BE2C (cell line): ENCODE results near the gene OBI1.
A peak's percentile ranks its signal among the peaks of the same experiment; 100 is the strongest.

Experiments
- DNase-seq: peaks from one replicate; pipeline ENCODE4 v3.0.0-alpha.2; 2020
- H3K27me3 ChIP-seq: fragments of 250-450 bp; sonication (Bioruptor Pico); 2 replicates; pipeline ENCODE4 v1.5.1; 2020; ENCODE audit warnings: mild to moderate bottlenecking
- H3K36me3 ChIP-seq: fragments of 250-450 bp; sonication (Bioruptor Pico); 2 replicates; pipeline ENCODE4 v1.5.1; 2020; ENCODE audit warnings: mild to moderate bottlenecking
- H3K4me1 ChIP-seq: fragments of 250-450 bp; sonication (Bioruptor Pico); 2 replicates; pipeline ENCODE4 v1.5.1; 2020
- H3K4me3 ChIP-seq: 2 replicates; pipeline ENCODE4 v1.5.1; 2011; ENCODE audit warnings: low read depth, low read length
- H3K9me3 ChIP-seq: fragments of 250-450 bp; sonication (Bioruptor Pico); 2 replicates; pipeline ENCODE4 v1.5.1; 2020
- CTCF ChIP-seq: IDR thresholded peaks from 2 replicates; pipeline ENCODE4 v1.5.1; 2012; ENCODE audit warnings: mild to moderate bottlenecking, low read depth, low read length

Gene OBI1

GRCh38 chr13:78598966-78599644 is 59.9 kb downstream of the OBI1 start:
- H3K4me1 ChIP-seq: no peaks in the 10 kb centered on the region; the same call in 1 of the 2 replicates
- peaks cover 97% of the 10 kb centered on the region for H3K27me3 ChIP-seq
- no peak for DNase-seq
- no peak overlapping the region for H3K4me3 ChIP-seq
- no peak for TF ChIP-seq CTCF
- no peaks in the 10 kb centered on the region for H3K36me3 ChIP-seq
- H3K9me3 ChIP-seq: 0 out of 2 replicates have a peak, but pooled peaks cover 2% of the 10 kb centered on the region

DNA sequence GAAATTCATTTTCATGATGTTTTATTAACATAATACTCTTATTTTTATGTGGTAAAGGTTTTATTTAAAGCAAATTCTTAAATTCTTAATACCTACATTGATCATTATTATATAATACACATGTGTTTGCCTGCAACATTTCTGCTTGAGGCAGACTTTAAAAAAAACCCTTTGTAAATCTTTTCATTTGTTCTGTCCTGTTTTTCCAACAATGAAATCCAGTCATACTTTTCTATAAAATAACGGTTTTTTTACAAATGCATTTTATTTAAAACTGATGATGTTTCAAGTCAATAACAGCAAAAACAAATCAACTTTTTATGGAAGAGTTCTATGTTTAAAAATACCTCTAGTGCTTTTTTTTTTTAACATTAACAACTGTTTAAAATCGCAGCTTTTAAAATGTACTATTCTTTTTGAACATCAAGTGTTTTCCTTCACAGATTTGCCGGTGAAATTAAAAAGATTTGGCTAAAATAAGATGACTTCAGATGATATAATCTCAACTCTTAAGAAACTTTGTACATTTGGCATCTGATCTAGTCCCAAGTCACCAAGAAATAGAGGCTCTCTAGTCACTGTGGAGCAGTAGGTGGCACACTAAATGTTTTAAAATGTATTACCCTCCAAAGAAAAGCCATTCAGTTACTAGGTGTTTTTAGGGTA is 60.7 kb downstream of the OBI1 start:
- H3K27me3 ChIP-seq: peaks cover 97% of the 10 kb centered on the region
- no peak overlapping the region for H3K4me3 ChIP-seq
- no peak for DNase-seq

DNA sequence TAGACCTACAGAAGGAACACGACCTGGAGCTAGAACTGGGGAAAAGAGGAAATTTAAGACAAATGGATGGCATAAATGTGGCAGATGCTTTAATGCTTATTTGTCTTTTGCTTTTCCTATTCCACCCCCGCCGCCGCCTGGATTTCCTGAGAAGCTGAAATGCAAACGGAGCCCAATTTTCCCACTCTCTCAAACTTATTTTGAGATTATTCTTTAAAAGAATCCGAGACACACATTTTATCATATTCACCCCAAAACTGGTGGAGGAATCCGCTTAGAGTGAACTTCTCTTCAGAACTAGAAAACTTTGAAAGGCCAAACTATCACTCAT is 61.4 kb downstream of the OBI1 start:
- Histone ChIP-seq H3K27me3 (peaks cover 97% of the 10 kb centered on the region), H3K4me1 (no peaks in the 10 kb centered on the region; the same call in 1 of the 2 replicates), H3K36me3 (no peaks in the 10 kb centered on the region), H3K4me3 (no peak overlapping the region), H3K9me3 (0 out of 2 replicates have a peak, but pooled peaks cover 2% of the 10 kb centered on the region)
- no peak for TF ChIP-seq CTCF
- DNase-seq: no peak

More for the DNA sequence above, 60.7 kb downstream of the OBI1 start:
- TF ChIP-seq CTCF: no peak
- 0 out of 2 replicates have a peak, but pooled peaks cover 2% of the 10 kb centered on the region for H3K9me3 ChIP-seq
- no peaks in the 10 kb centered on the region for H3K36me3 ChIP-seq
- no peaks in the 10 kb centered on the region; the same call in 1 of the 2 replicates for H3K4me1 ChIP-seq

GRCh38 chr13:78596736-78597601 is 62.0 kb downstream of the OBI1 start:
- Histone ChIP-seq H3K9me3 (0 out of 2 replicates have a peak, but pooled peaks cover 2% of the 10 kb centered on the region), H3K4me1 (no peaks in the 10 kb centered on the region; the same call in 1 of the 2 replicates), H3K27me3 (peaks cover 98% of the 10 kb centered on the region), H3K4me3 (peak overlapping the region; percentile 57), H3K36me3 (no peaks in the 10 kb centered on the region)
- TF ChIP-seq CTCF: no peak
- DNase-seq: no peak

DNA sequence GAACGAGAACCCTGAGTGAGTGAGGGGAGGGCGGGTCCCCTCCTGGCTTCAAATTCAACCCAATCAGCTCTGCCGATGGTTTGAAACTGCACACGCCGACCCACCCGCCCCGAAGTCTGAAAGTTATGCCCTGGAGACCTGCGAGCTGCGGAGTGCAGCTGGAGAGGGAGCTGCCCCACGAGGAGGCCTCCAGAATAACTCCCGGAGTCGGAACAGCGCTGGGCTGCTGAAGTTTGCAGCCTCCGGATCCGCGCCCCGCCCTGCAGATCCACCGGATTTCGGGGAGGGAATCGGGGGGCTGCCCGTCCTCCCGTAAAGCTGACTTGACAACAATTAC is 62.6 kb downstream of the OBI1 start:
- peak overlapping the region; percentile 57 for H3K4me3 ChIP-seq

More for the DNA sequence above, 62.6 kb downstream of the OBI1 start:
- TF ChIP-seq CTCF: no peak
- Histone ChIP-seq H3K4me1 (no peaks in the 10 kb centered on the region; the same call in 1 of the 2 replicates), H3K9me3 (0 out of 2 replicates have a peak, but pooled peaks cover 2% of the 10 kb centered on the region), H3K36me3 (no peaks in the 10 kb centered on the region), H3K27me3 (peaks cover 98% of the 10 kb centered on the region)
- DNase-seq: peak; percentile 42
